Measurements from ENCODE around the gene MYO3B.

GRCh38 chr2:170610615-170611014 is 432.7 kb downstream of the MYO3B start:
- no peak for TF ChIP-seq CTCF (IDR thresholded peaks at IDR 0.05)
- no peak for TF ChIP-seq ZFX (IDR thresholded peaks at IDR 0.05; ENCODE audit: borderline replicate concordance)
